ENCODE measurements around the gene POLR3H.

POLR3H gene

GRCh38 chr22:41532908-41533825 lies 11.1 kb downstream of the POLR3H start:
- DNase-seq = peak; percentile 72 to 78

- DNase-seq = no peak
Observed at GRCh38 chr22:41531715-41532477, 12.4 kb downstream of the POLR3H start.

GRCh38 chr22:41530890-41531714 lies 13.2 kb downstream of the POLR3H start:
- no peak for DNase-seq

GRCh38 chr22:41528938-41529561 lies 15.2 kb downstream of the POLR3H start:
- no peak for DNase-seq

GRCh38 chr22:41528132-41528766 lies 16.0 kb downstream of the POLR3H start:
- no peak for DNase-seq

GRCh38 chr22:41526830-41527799 lies 17.2 kb downstream of the POLR3H start:
- peak; percentile 60 to 64 for DNase-seq

GRCh38 chr22:41526226-41526829 lies 17.9 kb downstream of the POLR3H start:
- DNase-seq = no peak

GRCh38 chr22:41525450-41526225 lies 18.6 kb downstream of the POLR3H start:
- no peak for DNase-seq

- DNase-seq = peak; percentile 42 to 52
Observed at GRCh38 chr22:41524809-41525449, 19.3 kb downstream of the POLR3H start.

- no peak for DNase-seq
Observed at GRCh38 chr22:41524251-41524661, 20.0 kb downstream of the POLR3H start.

- no peak for DNase-seq
Observed at GRCh38 chr22:41523464-41524221, 20.6 kb downstream of the POLR3H start.

- DNase-seq = no peak
Observed at GRCh38 chr22:41522813-41523212, 21.5 kb downstream of the POLR3H start.

GRCh38 chr22:41521126-41521525 lies 23.1 kb downstream of the POLR3H start:
- no peak for DNase-seq

- DNase-seq = no peak
Observed at GRCh38 chr22:41518048-41518347, 26.3 kb downstream of the POLR3H start.

- DNase-seq = peak; percentile 40 to 45
Observed at GRCh38 chr22:41517172-41518047, 26.9 kb downstream of the POLR3H start.

- no peak for DNase-seq
Observed at GRCh38 chr22:41516462-41516861, 27.8 kb downstream of the POLR3H start.

- no peak for DNase-seq
Observed at GRCh38 chr22:41513391-41513790, 30.9 kb downstream of the POLR3H start.

All from stimulated activated CD4-positive, alpha-beta T cell treated with anti-CD3 and anti-CD28 coated beads, Interleukin-2, amount 100 ng/mL, for 48 hours (primary cell).